Endothelial cell (in vitro differentiated cells): ENCODE data around the gene METRN. TPM values are rescaled to one million over a fixed set of nuclear protein-coding genes. Genes with fewer than 3 reads are reported as not detected.
A peak's percentile ranks its signal among the peaks of the same experiment; 100 is the strongest.
"Not testable (repeated sequence)": the region's sequence is repeated elsewhere in the genome, so short reads cannot be mapped to it uniquely, and the experiment has no call there.

Experiments
- DNase-seq: peaks from one replicate; pipeline ENCODE4 v3.0.0; 2021; ENCODE audit warnings: low spot score
- H3K27ac Mint-ChIP-seq: one replicate; pipeline ENCODE4 v1.8.0; 2021; ENCODE audit warnings: mixed read lengths, inconsistent platforms; ENCODE audit not compliant: unreplicated experiment
- H3K27me3 Mint-ChIP-seq: one replicate; pipeline ENCODE4 v1.8.0; 2021; ENCODE audit warnings: mild to moderate bottlenecking, moderate library complexity, mixed read lengths, inconsistent platforms; ENCODE audit not compliant: unreplicated experiment
- H3K36me3 Mint-ChIP-seq: one replicate; pipeline ENCODE4 v1.8.0; 2021; ENCODE audit warnings: mild to moderate bottlenecking, low read depth, mixed read lengths, inconsistent platforms; ENCODE audit not compliant: unreplicated experiment
- H3K4me1 Mint-ChIP-seq: one replicate; pipeline ENCODE4 v1.8.0; 2021; ENCODE audit warnings: mild to moderate bottlenecking, mixed read lengths, inconsistent platforms; ENCODE audit not compliant: unreplicated experiment
- H3K4me3 Mint-ChIP-seq: one replicate; pipeline ENCODE4 v1.8.0; 2021; ENCODE audit warnings: mild to moderate bottlenecking, mixed read lengths, inconsistent platforms; ENCODE audit not compliant: unreplicated experiment
- H3K9me3 Mint-ChIP-seq: one replicate; pipeline ENCODE4 v1.8.0; 2021; ENCODE audit warnings: mixed read lengths, inconsistent platforms; ENCODE audit not compliant: unreplicated experiment
- CTCF ChIP-seq: fragments of 200-600 bp; sonication (generic); IDR thresholded peaks from one replicate; pipeline ENCODE4 v1.5.0; 2021; ENCODE audit warnings: antibody characterized with exemption; ENCODE audit not compliant: unreplicated experiment
- total RNA-seq: library from RNA; stranded (reverse); fragmentation: NEBNext Ultra II Directional; extraction: Animal tissue kit (Norgen Biotek cat#: 25700); gene quantifications from one replicate; pipeline ENCODE4 v1.2.1, GENCODE V29; 2021; ENCODE audit not compliant: unreplicated experiment

Gene METRN
- total RNA-seq, 1 donor from 2014 or later, result 11.2 TPM

- Mint-ChIP-seq H3K9me3 (no peaks in the 10 kb centered on the region), H3K4me1 (peaks cover 18% of the 10 kb centered on the region), H3K4me3 (peak overlapping the region; percentile 62), H3K27ac (no peak overlapping the region), H3K27me3 (peaks cover 3% of the 10 kb centered on the region), H3K36me3 (no peaks in the 10 kb centered on the region)
- TF ChIP-seq CTCF, result no peak
- no peak for DNase-seq
Measured at GRCh38 chr16:741986-742629, 27.2 kb downstream of the METRN start.

GRCh38 chr16:742894-743293 lies 28.0 kb downstream of the METRN start:
- not testable (repeated sequence) for H3K27me3 Mint-ChIP-seq, DNase-seq, H3K36me3 Mint-ChIP-seq, H3K9me3 Mint-ChIP-seq, H3K27ac Mint-ChIP-seq, H3K4me3 Mint-ChIP-seq
- H3K4me1 Mint-ChIP-seq, result peaks cover 12% of the 10 kb centered on the region

- DNase-seq, result no peak
- peak; percentile 42 for TF ChIP-seq CTCF
- no peaks in the 10 kb centered on the region for H3K36me3 Mint-ChIP-seq
- no peak overlapping the region for H3K27ac Mint-ChIP-seq
- H3K9me3 Mint-ChIP-seq, result no peaks in the 10 kb centered on the region
- no peak overlapping the region for H3K4me3 Mint-ChIP-seq
- H3K4me1 Mint-ChIP-seq, result peaks cover 9% of the 10 kb centered on the region
- H3K27me3 Mint-ChIP-seq, result no peaks in the 10 kb centered on the region
Measured at GRCh38 chr16:743794-744500, 29.0 kb downstream of the METRN start.

GRCh38 chr16:745739-746138 lies 30.8 kb downstream of the METRN start:
- H3K36me3 Mint-ChIP-seq, result no peaks in the 10 kb centered on the region
- DNase-seq, result peak; percentile 62
- H3K27me3 Mint-ChIP-seq, result no peaks in the 10 kb centered on the region
- H3K4me1 Mint-ChIP-seq, result no peaks in the 10 kb centered on the region
- H3K4me3 Mint-ChIP-seq, result no peak overlapping the region
- no peaks in the 10 kb centered on the region for H3K9me3 Mint-ChIP-seq
- TF ChIP-seq CTCF, result no peak
- no peak overlapping the region for H3K27ac Mint-ChIP-seq

- no peak for TF ChIP-seq CTCF
- H3K4me1 Mint-ChIP-seq, result peaks cover 9% of the 10 kb centered on the region
- no peak overlapping the region for H3K4me3 Mint-ChIP-seq
- H3K27me3 Mint-ChIP-seq, result no peaks in the 10 kb centered on the region
- no peak for DNase-seq
- H3K36me3 Mint-ChIP-seq, result no peaks in the 10 kb centered on the region
- no peak overlapping the region for H3K27ac Mint-ChIP-seq
- no peaks in the 10 kb centered on the region for H3K9me3 Mint-ChIP-seq
Measured at GRCh38 chr16:746637-747036, 31.7 kb downstream of the METRN start.
